ENCODE results near the gene GABRA1.

DNA sequence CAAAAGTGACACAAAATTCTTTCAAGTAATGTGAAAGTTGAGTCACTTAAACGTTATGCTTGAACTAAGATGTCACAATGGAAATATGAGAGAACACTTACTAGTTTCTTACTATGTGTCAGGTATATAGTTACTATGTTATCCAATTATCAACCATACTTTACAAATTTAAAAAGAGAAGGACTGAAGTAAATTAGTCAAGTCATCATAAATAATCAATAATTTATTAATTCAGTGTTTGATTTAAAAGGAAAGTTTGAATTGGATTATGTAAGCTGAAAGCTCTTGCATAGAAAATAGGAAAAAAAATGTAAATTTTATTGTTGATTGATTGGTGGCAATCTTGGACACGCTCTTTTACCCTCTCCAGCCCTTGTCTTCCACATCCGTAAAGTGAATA, 76.3 kb downstream of the GABRA1 start:
- no peak for TF ChIP-seq NR2C2 (CRISPR knock-in tag; IDR thresholded peaks at IDR 0.05)
- TF ChIP-seq, protein P1, sequence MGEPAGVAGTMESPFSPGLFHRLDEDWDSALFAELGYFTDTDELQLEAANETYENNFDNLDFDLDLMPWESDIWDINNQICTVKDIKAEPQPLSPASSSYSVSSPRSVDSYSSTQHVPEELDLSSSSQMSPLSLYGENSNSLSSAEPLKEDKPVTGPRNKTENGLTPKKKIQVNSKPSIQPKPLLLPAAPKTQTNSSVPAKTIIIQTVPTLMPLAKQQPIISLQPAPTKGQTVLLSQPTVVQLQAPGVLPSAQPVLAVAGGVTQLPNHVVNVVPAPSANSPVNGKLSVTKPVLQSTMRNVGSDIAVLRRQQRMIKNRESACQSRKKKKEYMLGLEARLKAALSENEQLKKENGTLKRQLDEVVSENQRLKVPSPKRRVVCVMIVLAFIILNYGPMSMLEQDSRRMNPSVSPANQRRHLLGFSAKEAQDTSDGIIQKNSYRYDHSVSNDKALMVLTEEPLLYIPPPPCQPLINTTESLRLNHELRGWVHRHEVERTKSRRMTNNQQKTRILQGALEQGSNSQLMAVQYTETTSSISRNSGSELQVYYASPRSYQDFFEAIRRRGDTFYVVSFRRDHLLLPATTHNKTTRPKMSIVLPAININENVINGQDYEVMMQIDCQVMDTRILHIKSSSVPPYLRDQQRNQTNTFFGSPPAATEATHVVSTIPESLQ (CRISPR knock-in tag; IDR thresholded peaks at IDR 0.05) = no peak
- no peak for TF ChIP-seq CBFB (CRISPR knock-in tag; IDR thresholded peaks at IDR 0.05; ENCODE audit: low read depth)
- TF ChIP-seq, protein P2, sequence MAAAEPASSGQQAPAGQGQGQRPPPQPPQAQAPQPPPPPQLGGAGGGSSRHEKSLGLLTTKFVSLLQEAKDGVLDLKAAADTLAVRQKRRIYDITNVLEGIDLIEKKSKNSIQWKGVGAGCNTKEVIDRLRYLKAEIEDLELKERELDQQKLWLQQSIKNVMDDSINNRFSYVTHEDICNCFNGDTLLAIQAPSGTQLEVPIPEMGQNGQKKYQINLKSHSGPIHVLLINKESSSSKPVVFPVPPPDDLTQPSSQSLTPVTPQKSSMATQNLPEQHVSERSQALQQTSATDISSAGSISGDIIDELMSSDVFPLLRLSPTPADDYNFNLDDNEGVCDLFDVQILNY (CRISPR knock-in tag; IDR thresholded peaks at IDR 0.05) = no peak
- TF ChIP-seq, protein P3, sequence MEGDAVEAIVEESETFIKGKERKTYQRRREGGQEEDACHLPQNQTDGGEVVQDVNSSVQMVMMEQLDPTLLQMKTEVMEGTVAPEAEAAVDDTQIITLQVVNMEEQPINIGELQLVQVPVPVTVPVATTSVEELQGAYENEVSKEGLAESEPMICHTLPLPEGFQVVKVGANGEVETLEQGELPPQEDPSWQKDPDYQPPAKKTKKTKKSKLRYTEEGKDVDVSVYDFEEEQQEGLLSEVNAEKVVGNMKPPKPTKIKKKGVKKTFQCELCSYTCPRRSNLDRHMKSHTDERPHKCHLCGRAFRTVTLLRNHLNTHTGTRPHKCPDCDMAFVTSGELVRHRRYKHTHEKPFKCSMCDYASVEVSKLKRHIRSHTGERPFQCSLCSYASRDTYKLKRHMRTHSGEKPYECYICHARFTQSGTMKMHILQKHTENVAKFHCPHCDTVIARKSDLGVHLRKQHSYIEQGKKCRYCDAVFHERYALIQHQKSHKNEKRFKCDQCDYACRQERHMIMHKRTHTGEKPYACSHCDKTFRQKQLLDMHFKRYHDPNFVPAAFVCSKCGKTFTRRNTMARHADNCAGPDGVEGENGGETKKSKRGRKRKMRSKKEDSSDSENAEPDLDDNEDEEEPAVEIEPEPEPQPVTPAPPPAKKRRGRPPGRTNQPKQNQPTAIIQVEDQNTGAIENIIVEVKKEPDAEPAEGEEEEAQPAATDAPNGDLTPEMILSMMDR (IDR thresholded peaks at IDR 0.05) = no peak
- TF ChIP-seq, protein P4, sequence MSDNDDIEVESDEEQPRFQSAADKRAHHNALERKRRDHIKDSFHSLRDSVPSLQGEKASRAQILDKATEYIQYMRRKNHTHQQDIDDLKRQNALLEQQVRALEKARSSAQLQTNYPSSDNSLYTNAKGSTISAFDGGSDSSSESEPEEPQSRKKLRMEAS (CRISPR knock-in tag; IDR thresholded peaks at IDR 0.05) = no peak
- no peak for TF ChIP-seq RELA (CRISPR knock-in tag; IDR thresholded peaks at IDR 0.05; ENCODE audit: borderline replicate concordance)
- TF ChIP-seq NR1H2 (CRISPR knock-in tag; IDR thresholded peaks at IDR 0.05) = no peak
